Endothelial cell (in vitro differentiated cells): ENCODE results near the gene EDN2. TPM values are rescaled to one million over a fixed set of nuclear protein-coding genes. Genes with fewer than 3 reads are reported as not detected.

Experiments used
- DNase-seq: peaks from one replicate; pipeline ENCODE4 v3.0.0; 2021; ENCODE audit warnings: low spot score
- H3K27ac Mint-ChIP-seq: one replicate; pipeline ENCODE4 v1.8.0; 2021; ENCODE audit warnings: mixed read lengths, inconsistent platforms; ENCODE audit not compliant: unreplicated experiment
- H3K27me3 Mint-ChIP-seq: one replicate; pipeline ENCODE4 v1.8.0; 2021; ENCODE audit warnings: mild to moderate bottlenecking, moderate library complexity, mixed read lengths, inconsistent platforms; ENCODE audit not compliant: unreplicated experiment
- H3K36me3 Mint-ChIP-seq: one replicate; pipeline ENCODE4 v1.8.0; 2021; ENCODE audit warnings: mild to moderate bottlenecking, low read depth, mixed read lengths, inconsistent platforms; ENCODE audit not compliant: unreplicated experiment
- H3K4me1 Mint-ChIP-seq: one replicate; pipeline ENCODE4 v1.8.0; 2021; ENCODE audit warnings: mild to moderate bottlenecking, mixed read lengths, inconsistent platforms; ENCODE audit not compliant: unreplicated experiment
- H3K4me3 Mint-ChIP-seq: one replicate; pipeline ENCODE4 v1.8.0; 2021; ENCODE audit warnings: mild to moderate bottlenecking, mixed read lengths, inconsistent platforms; ENCODE audit not compliant: unreplicated experiment
- H3K9me3 Mint-ChIP-seq: one replicate; pipeline ENCODE4 v1.8.0; 2021; ENCODE audit warnings: mixed read lengths, inconsistent platforms; ENCODE audit not compliant: unreplicated experiment
- total RNA-seq: library from RNA; stranded (reverse); fragmentation: NEBNext Ultra II Directional; extraction: Animal tissue kit (Norgen Biotek cat#: 25700); gene quantifications from one replicate; pipeline ENCODE4 v1.2.1, GENCODE V29; 2021; ENCODE audit not compliant: unreplicated experiment
- TF ChIP-seq, protein P1 (sequence below): fragments of 200-600 bp; sonication (generic); IDR thresholded peaks from one replicate; pipeline ENCODE4 v1.5.0; 2021; ENCODE audit warnings: antibody characterized with exemption; ENCODE audit not compliant: unreplicated experiment

EDN2 gene
- total RNA-seq, 1 donor from 2014 or later, result 0.21 TPM

DNA sequence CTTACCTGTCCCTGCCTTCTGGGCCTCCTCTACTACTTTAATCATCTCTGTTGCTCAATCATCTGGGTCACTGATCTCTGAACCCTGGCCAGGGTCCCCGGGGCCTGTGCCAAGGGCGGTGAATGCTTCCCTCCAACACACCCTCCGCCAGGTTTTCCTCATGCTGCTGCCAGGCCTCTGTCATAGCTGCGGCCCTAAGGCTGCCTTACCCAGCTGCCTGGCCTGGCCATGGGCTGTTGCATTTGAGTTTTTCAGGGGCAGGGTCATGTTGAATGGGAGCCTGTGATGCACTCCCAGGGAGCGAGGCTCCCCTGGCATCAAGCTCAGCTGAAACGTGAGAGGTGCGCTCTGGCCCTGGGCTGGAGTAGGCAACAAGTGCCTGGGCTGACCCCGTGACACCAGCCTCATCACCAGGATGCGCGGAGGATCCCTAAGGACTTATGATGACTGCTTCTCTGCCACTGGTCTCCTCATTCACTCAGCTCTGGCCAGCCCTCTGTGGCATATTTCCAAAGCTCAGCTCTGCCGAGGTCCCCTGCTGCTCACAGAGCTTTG lies 7.6 kb downstream of the EDN2 start:
- no peak for DNase-seq
- no peaks in the 10 kb centered on the region for H3K9me3 Mint-ChIP-seq
- peaks cover 26% of the 10 kb centered on the region for H3K4me1 Mint-ChIP-seq
- H3K36me3 Mint-ChIP-seq, result no peaks in the 10 kb centered on the region
- H3K27ac Mint-ChIP-seq, result no peak overlapping the region
- TF ChIP-seq, protein P1, sequence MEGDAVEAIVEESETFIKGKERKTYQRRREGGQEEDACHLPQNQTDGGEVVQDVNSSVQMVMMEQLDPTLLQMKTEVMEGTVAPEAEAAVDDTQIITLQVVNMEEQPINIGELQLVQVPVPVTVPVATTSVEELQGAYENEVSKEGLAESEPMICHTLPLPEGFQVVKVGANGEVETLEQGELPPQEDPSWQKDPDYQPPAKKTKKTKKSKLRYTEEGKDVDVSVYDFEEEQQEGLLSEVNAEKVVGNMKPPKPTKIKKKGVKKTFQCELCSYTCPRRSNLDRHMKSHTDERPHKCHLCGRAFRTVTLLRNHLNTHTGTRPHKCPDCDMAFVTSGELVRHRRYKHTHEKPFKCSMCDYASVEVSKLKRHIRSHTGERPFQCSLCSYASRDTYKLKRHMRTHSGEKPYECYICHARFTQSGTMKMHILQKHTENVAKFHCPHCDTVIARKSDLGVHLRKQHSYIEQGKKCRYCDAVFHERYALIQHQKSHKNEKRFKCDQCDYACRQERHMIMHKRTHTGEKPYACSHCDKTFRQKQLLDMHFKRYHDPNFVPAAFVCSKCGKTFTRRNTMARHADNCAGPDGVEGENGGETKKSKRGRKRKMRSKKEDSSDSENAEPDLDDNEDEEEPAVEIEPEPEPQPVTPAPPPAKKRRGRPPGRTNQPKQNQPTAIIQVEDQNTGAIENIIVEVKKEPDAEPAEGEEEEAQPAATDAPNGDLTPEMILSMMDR, result no peak
- H3K27me3 Mint-ChIP-seq, result peaks cover 9% of the 10 kb centered on the region
- H3K4me3 Mint-ChIP-seq, result no peak overlapping the region

DNA sequence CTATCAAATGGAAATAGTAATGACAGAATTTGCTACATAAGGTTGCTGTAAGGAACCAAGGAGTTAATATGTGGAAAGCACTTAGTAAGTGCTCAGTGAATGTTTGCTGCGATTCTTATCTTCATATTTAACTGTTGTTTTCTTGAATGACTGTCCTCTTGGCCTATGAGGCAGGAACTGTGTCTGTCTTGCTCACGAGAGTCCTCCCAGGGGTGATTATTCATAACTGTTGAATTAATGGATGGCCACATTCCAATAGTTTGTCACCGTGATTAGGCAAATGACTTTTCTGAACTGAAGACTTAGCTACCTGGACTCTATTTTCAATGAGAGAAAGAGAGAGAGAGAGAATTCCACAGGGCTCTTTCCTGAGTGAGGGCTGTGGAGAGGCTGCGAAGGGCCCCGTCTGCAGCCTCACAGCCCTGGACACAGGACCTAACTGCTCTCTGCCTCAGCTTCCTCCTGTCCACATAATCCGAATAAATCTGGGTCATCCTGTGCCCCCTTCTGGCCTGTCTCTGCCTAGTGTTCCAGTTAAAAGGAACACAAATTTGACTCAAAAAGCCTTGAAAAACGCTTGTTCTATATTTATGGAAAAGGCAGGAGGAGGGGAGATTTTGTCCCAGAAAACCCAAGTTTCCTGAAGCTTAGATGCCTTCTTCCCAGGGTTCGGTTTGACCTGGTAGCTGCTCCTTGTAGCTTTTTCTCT lies 8.5 kb downstream of the EDN2 start:
- Mint-ChIP-seq H3K4me3 (no peak overlapping the region), H3K27ac (peak overlapping the region; percentile 48), H3K27me3 (peaks cover 9% of the 10 kb centered on the region), H3K4me1 (peaks cover 26% of the 10 kb centered on the region), H3K9me3 (no peaks in the 10 kb centered on the region), H3K36me3 (no peaks in the 10 kb centered on the region)
- TF ChIP-seq, protein P1, result no peak
- no peak for DNase-seq

DNA sequence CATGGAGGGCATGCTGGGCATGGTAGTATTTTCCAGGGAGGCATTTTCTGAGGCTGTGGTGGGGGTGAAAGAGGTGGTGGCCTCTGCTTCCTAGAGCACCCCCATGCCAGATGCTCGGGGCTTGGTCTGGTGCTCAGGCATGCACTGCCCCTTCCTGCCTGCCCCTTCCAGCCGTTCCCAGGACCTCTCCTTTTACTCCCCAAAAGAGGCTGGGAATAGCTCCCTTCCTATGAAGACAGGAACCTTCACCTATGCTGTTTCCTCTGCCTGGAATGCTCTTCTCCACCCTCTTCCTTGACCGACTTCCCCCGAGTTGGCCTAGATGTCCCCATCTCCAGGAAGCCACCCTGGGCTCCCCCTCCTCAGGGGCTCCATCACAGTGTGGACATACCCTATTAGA lies 9.1 kb downstream of the EDN2 start:
- TF ChIP-seq, protein P1, result no peak
- peaks cover 26% of the 10 kb centered on the region for H3K4me1 Mint-ChIP-seq
- no peak overlapping the region for H3K4me3 Mint-ChIP-seq
- no peak overlapping the region for H3K27ac Mint-ChIP-seq
- peaks cover 9% of the 10 kb centered on the region for H3K27me3 Mint-ChIP-seq
- no peaks in the 10 kb centered on the region for H3K36me3 Mint-ChIP-seq
- H3K9me3 Mint-ChIP-seq, result no peaks in the 10 kb centered on the region
- no peak for DNase-seq

DNA sequence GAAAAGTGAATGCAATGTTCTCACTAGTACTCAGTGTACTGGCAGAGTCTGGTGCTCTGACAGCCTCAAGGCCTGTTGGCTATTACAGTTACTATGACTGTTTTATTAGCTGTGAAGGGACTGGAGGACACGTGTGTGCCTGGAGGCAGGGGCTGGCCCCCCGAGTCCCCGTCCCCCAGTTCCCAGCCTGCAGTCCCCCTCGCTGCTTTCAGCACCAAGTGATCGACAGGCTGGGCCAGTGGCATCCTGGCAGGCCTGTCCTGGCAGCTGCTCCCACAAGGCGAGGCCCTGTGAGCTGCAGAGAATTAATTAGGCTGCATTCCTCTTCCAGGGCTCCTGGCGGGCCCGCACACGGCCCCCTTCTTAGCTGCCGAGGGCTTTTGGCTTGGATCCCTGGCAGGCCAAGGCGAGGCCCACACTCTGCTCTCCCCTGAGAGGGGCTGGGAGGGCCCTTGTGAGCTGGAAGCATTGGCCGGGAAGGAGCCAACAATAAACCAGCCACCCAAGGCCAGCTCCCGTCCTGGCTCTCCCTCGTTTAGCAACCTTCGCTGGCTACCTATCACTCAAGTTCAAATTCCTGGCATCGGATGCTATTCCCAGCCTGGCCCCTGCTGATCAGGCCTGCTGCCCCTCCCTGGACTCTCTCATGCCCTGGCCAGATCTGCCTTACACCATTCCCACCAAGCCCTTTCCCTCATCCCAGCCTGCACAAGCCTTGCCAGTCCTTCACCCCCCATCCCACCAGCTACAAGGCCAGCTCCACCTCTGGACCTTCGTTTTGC lies 9.8 kb downstream of the EDN2 start:
- no peaks in the 10 kb centered on the region for H3K36me3 Mint-ChIP-seq
- H3K27ac Mint-ChIP-seq, result peak overlapping the region; percentile 77
- H3K4me3 Mint-ChIP-seq, result no peak overlapping the region
- H3K27me3 Mint-ChIP-seq, result peaks cover 8% of the 10 kb centered on the region
- peaks cover 26% of the 10 kb centered on the region for H3K4me1 Mint-ChIP-seq
- TF ChIP-seq, protein P1, result no peak
- DNase-seq, result no peak
- H3K9me3 Mint-ChIP-seq, result no peaks in the 10 kb centered on the region
